K562 treated with DMSO at 1 percent for 48 hours (cell line): ENCODE results near the gene ALDH1A2. TPM values are rescaled to one million over a fixed set of nuclear protein-coding genes. Genes with fewer than 3 reads are reported as not detected.

ENCODE experiments used
- total RNA-seq: library from RNA; unstranded; fragments of 300-600 nt; gene quantifications from 2 replicates; pipeline ENCODE4 v1.2.3, GENCODE V29; 2022; ENCODE audit warnings: low replicate concordance; ENCODE audit errors: extremely low read depth

ALDH1A2 gene
- total RNA-seq = 88.1 TPM in 1 of 2 replicates, not detected in the other

GRCh38 chr15:58065445-58066041, at the start of gene ALDH1A2:
Gene ALDH1A2 (minus strand): TSS chr15:58065711. CDS start chr15:58065650, 61 bp downstream.

Other genes starting within 250 kb of the ALDH1A2 start
- not detected in 2 replicates for gene AQP9, start 72.7 kb upstream of the ALDH1A2 start, total RNA-seq